ENCODE measurements around the gene P2RY6. TPM values are rescaled to one million over a fixed set of nuclear protein-coding genes. Genes with fewer than 3 reads are reported as not detected.

The P2RY6 gene
- total RNA-seq = 0.21 TPM in 1 of 2 replicates, not detected in the other

GRCh38 chr11:73271936-73272679 lies at the start of gene P2RY6:
Gene P2RY6 (plus strand): TSS chr11:73272338. CDS start chr11:73296519, 24,181 bp downstream.

GRCh38 chr11:73308003-73308960 lies 36.1 kb downstream of the P2RY6 start, which contains the start of gene ARHGEF17:
Gene ARHGEF17 (plus strand): TSS chr11:73308276. CDS start chr11:73308639, 363 bp downstream.

Other genes with a start within 250 kb of the P2RY6 start
- gene FCHSD2, start 130.0 kb upstream of the P2RY6 start, total RNA-seq = 6.3 and 9.4 TPM in 2 replicates
- gene P2RY2, start 54.1 kb upstream of the P2RY6 start, total RNA-seq = 37.8 and 46.1 TPM in 2 replicates
- gene ARHGEF17, start 35.9 kb downstream of the P2RY6 start, total RNA-seq = 7.1 and 11.6 TPM in 2 replicates
- gene RELT, start 104.1 kb downstream of the P2RY6 start, total RNA-seq = 6.3 and 7.2 TPM in 2 replicates

All from airway epithelial cell (primary cell).